ENCODE measurements around the gene PANK4.

Gene PANK4

GRCh38 chr1:2504949-2505272 is 21.5 kb downstream of the PANK4 start:
- H3K27me3 Mint-ChIP-seq, result no peaks in the 10 kb centered on the region
- no peak overlapping the region for H3K4me3 Mint-ChIP-seq

GRCh38 chr1:2504225-2504948 is 22.0 kb downstream of the PANK4 start:
- Mint-ChIP-seq H3K9me3 (no peaks in the 10 kb centered on the region), H3K27me3 (no peaks in the 10 kb centered on the region), H3K4me1 (ENCODE audit: low read depth in 2 of 2) (peaks cover 9 to 10% of the 10 kb centered on the region in 2 donors), H3K27ac (peak overlapping the region in 1 of 2 donors; percentile 20), H3K36me3 (ENCODE audit: insufficient read depth) (peaks cover 13% of the 10 kb centered on the region), H3K4me3 (no peak overlapping the region)
- ATAC-seq (replicated peaks), result no peak
- DNase-seq, result no peak

More at GRCh38 chr1:2504949-2505272, 21.5 kb downstream of the PANK4 start:
- H3K4me1 Mint-ChIP-seq (ENCODE audit: low read depth in 2 of 2), result peaks cover 6% of the 10 kb centered on the region in 2 donors
- ATAC-seq (replicated peaks) (no peak), DNase-seq (no peak)
- H3K36me3 Mint-ChIP-seq (ENCODE audit: insufficient read depth), result peaks cover 18% of the 10 kb centered on the region
- H3K9me3 Mint-ChIP-seq, result no peaks in the 10 kb centered on the region
- peak overlapping the region in 1 of 2 donors; percentile 55 for H3K27ac Mint-ChIP-seq

- Mint-ChIP-seq H3K36me3 (ENCODE audit: insufficient read depth) (peaks cover 8% of the 10 kb centered on the region), H3K9me3 (no peaks in the 10 kb centered on the region), H3K4me3 (no peak overlapping the region), H3K27me3 (no peaks in the 10 kb centered on the region), H3K27ac (peak overlapping the region in 1 of 2 donors; percentile 20), H3K4me1 (ENCODE audit: low read depth in 2 of 2) (peaks cover 9 to 15% of the 10 kb centered on the region in 2 donors)
- no peak for ATAC-seq (replicated peaks)
- no peak for DNase-seq
Measured at GRCh38 chr1:2503554-2504224, 22.7 kb downstream of the PANK4 start.

GRCh38 chr1:2502661-2503553 is 23.5 kb downstream of the PANK4 start:
- H3K27ac Mint-ChIP-seq, result peak overlapping the region in 1 of 2 donors; percentile 22
- no peak overlapping the region for H3K4me3 Mint-ChIP-seq
- H3K9me3 Mint-ChIP-seq, result no peaks in the 10 kb centered on the region
- H3K36me3 Mint-ChIP-seq (ENCODE audit: insufficient read depth), result no peaks in the 10 kb centered on the region
- ATAC-seq (replicated peaks) (no peak), DNase-seq (no peak)
- H3K27me3 Mint-ChIP-seq, result no peaks in the 10 kb centered on the region
- H3K4me1 Mint-ChIP-seq (ENCODE audit: low read depth in 2 of 2), result peaks cover 9 to 17% of the 10 kb centered on the region in 2 donors

GRCh38 chr1:2502210-2502609 is 24.2 kb downstream of the PANK4 start:
- Mint-ChIP-seq H3K4me3 (no peak overlapping the region), H3K9me3 (no peaks in the 10 kb centered on the region), H3K27ac (no peak overlapping the region), H3K4me1 (ENCODE audit: low read depth in 2 of 2) (peaks cover 9 to 18% of the 10 kb centered on the region in 2 donors), H3K36me3 (ENCODE audit: insufficient read depth) (no peaks in the 10 kb centered on the region), H3K27me3 (no peaks in the 10 kb centered on the region)
- no peak for DNase-seq
- ATAC-seq (replicated peaks), result no peak

- Mint-ChIP-seq H3K36me3 (ENCODE audit: insufficient read depth) (no peaks in the 10 kb centered on the region), H3K9me3 (no peaks in the 10 kb centered on the region), H3K4me3 (no peak overlapping the region)
Measured at GRCh38 chr1:2501820-2502119, 24.6 kb downstream of the PANK4 start.

GRCh38 chr1:2501041-2501819 is 25.2 kb downstream of the PANK4 start:
- no peaks in the 10 kb centered on the region for H3K27me3 Mint-ChIP-seq
- ATAC-seq (replicated peaks) (no peak), DNase-seq (no peak)
- peak overlapping the region in 1 of 2 donors; percentile 37 for H3K4me3 Mint-ChIP-seq
- H3K36me3 Mint-ChIP-seq (ENCODE audit: insufficient read depth), result no peaks in the 10 kb centered on the region
- no peaks in the 10 kb centered on the region for H3K9me3 Mint-ChIP-seq
- peak overlapping the region in 1 of 2 donors; percentile 84 for H3K27ac Mint-ChIP-seq
- H3K4me1 Mint-ChIP-seq (ENCODE audit: low read depth in 2 of 2), result peaks cover 17 to 26% of the 10 kb centered on the region in 2 donors

More at GRCh38 chr1:2501820-2502119, 24.6 kb downstream of the PANK4 start:
- Mint-ChIP-seq H3K4me1 (ENCODE audit: low read depth in 2 of 2) (peaks cover 12 to 20% of the 10 kb centered on the region in 2 donors), H3K27me3 (no peaks in the 10 kb centered on the region), H3K27ac (no peak overlapping the region)
- DNase-seq, result no peak
- no peak for ATAC-seq (replicated peaks)

GRCh38 chr1:2499986-2500596 is 26.3 kb downstream of the PANK4 start:
- ATAC-seq (replicated peaks) (peak; percentile 48), DNase-seq (peak; percentile 12 to 23 (median 14))
- Mint-ChIP-seq H3K4me1 (ENCODE audit: low read depth in 2 of 2) (peaks cover 23 to 31% of the 10 kb centered on the region in 2 donors), H3K9me3 (no peaks in the 10 kb centered on the region), H3K27ac (peak overlapping the region; percentile 84 to 86), H3K27me3 (no peaks in the 10 kb centered on the region), H3K4me3 (peak overlapping the region; percentile 64 to 74), H3K36me3 (ENCODE audit: insufficient read depth) (no peaks in the 10 kb centered on the region)

GRCh38 chr1:2499260-2499659 is 27.1 kb downstream of the PANK4 start:
- DNase-seq (no peak), ATAC-seq (replicated peaks) (no peak)
- Mint-ChIP-seq H3K4me1 (ENCODE audit: low read depth in 2 of 2) (peaks cover 24 to 32% of the 10 kb centered on the region in 2 donors), H3K9me3 (no peaks in the 10 kb centered on the region), H3K27ac (peak overlapping the region; percentile 84 to 86), H3K4me3 (peak overlapping the region in 1 of 2 donors; percentile 31), H3K36me3 (ENCODE audit: insufficient read depth) (no peaks in the 10 kb centered on the region), H3K27me3 (no peaks in the 10 kb centered on the region)

GRCh38 chr1:2498648-2499047 is 27.7 kb downstream of the PANK4 start:
- Mint-ChIP-seq H3K9me3 (no peaks in the 10 kb centered on the region), H3K27ac (peak overlapping the region in 1 of 2 donors; percentile 84), H3K36me3 (ENCODE audit: insufficient read depth) (no peaks in the 10 kb centered on the region), H3K4me3 (no peak overlapping the region), H3K4me1 (ENCODE audit: low read depth in 2 of 2) (peaks cover 30 to 39% of the 10 kb centered on the region in 2 donors), H3K27me3 (no peaks in the 10 kb centered on the region)
- DNase-seq (no peak), ATAC-seq (replicated peaks) (no peak)

- H3K9me3 Mint-ChIP-seq, result no peaks in the 10 kb centered on the region
- no peak for DNase-seq
- H3K36me3 Mint-ChIP-seq (ENCODE audit: insufficient read depth), result peaks cover 3% of the 10 kb centered on the region
- H3K4me3 Mint-ChIP-seq, result no peak overlapping the region
- H3K27me3 Mint-ChIP-seq, result no peaks in the 10 kb centered on the region
- H3K27ac Mint-ChIP-seq, result peak overlapping the region; percentile 46 to 94
- peaks cover 38 to 45% of the 10 kb centered on the region in 2 donors for H3K4me1 Mint-ChIP-seq (ENCODE audit: low read depth in 2 of 2)
- no peak for ATAC-seq (replicated peaks)
Measured at GRCh38 chr1:2497891-2498290, 28.5 kb downstream of the PANK4 start.

- H3K27ac Mint-ChIP-seq, result peak overlapping the region; percentile 94 to 96
- H3K36me3 Mint-ChIP-seq (ENCODE audit: insufficient read depth), result peaks cover 3% of the 10 kb centered on the region
- H3K4me1 Mint-ChIP-seq (ENCODE audit: low read depth in 2 of 2), result peaks cover 38 to 45% of the 10 kb centered on the region in 2 donors
- no peaks in the 10 kb centered on the region for H3K9me3 Mint-ChIP-seq
- DNase-seq (no peak), ATAC-seq (replicated peaks) (no peak)
- peak overlapping the region; percentile 71 to 72 for H3K4me3 Mint-ChIP-seq
- no peaks in the 10 kb centered on the region for H3K27me3 Mint-ChIP-seq
Measured at GRCh38 chr1:2496746-2497145, 29.6 kb downstream of the PANK4 start.
